HCT116 (cell line): ENCODE results near the gene IGFBP6. TPM values are rescaled to one million over a fixed set of nuclear protein-coding genes. Genes with fewer than 3 reads are reported as not detected.

Source experiments
- ATAC-seq: fragments of 200-7000 bp; cut with Tn5 transposase; 2 replicates; pipeline ENCODE4 v1.9.1; 2020; ENCODE audit warnings: mild to moderate bottlenecking, moderate library complexity
- BruUV-seq: library from RNA; stranded (reverse); fragments of 400-500 nt; replicated peaks from 2 replicates; lab custom pipeline; 2021; lab: Mats Ljungman, UMichigan
- CTCF ChIA-PET: fragments of 300-600 bp; sonication (Branson Sonifier 250); formaldehyde crosslinking; loops from one replicate; lab custom pipeline; 2021; ENCODE audit warnings: antibody characterized with exemption; lab: Charles Lee
- POLR2A ChIA-PET: fragments of 300-600, 350-600 bp; sonication (Branson Sonifier 250); formaldehyde crosslinking; loops from one replicate; lab custom pipeline; 2021; ENCODE audit warnings: antibody characterized with exemption; lab: Charles Lee
- RAD21 ChIA-PET, 2 experiments: fragments of 300-600 bp; sonication (Branson Sonifier 250); formaldehyde crosslinking; loops; one replicate each; lab custom pipeline; 2023; ENCODE audit warnings: low total read pairs in 2 of 2; ENCODE audit not compliant: uncharacterized antibody in 2 of 2, unreplicated experiment in 2 of 2, low non-redundant PET in 1 of 2; lab: Charles Lee
- DNase-seq: peaks from one replicate; pipeline ENCODE4 v3.0.0-alpha.2; 2010; ENCODE audit warnings: low read depth, low spot score
- H2AFZ ChIP-seq: fragments of 200-600 bp; shearing (Covaris generic), sonication (generic); 2 replicates; pipeline ENCODE4 v1.6.1; 2017; ENCODE audit warnings: low read depth, mixed run types, mixed read lengths, antibody characterized with exemption, low read length; ENCODE audit not compliant: poor library complexity, severe bottlenecking
- H3K27ac ChIP-seq: 2 replicates; pipeline ENCODE4 v1.5.1; 2012; ENCODE audit warnings: low read depth, low read length
- H3K27me3 ChIP-seq: fragments of 200-600 bp; sonication (generic); 2 replicates; pipeline ENCODE4 v1.6.1; 2016; ENCODE audit warnings: mixed run types, low read length, mixed read lengths; ENCODE audit not compliant: insufficient read depth
- H3K36me3 ChIP-seq, 2 experiments: fragments of 200-500 bp in 1 of 2; fragments of 200-600 bp in 1 of 2; sonication (Bioruptor generic) in 1 of 2; sonication (generic) in 1 of 2; 2 replicates each; pipeline versions ENCODE4 v1.5.1 to v1.6.1; 2014 to 2016; ENCODE audit warnings: low read length in 2 of 2, inconsistent platforms in 1 of 2, mixed read lengths in 1 of 2, mixed run types in 1 of 2; ENCODE audit not compliant: insufficient read depth in 2 of 2, control insufficient read depth in 1 of 2
- H3K4me1 ChIP-seq, 2 experiments: fragments of 200-600 bp in 1 of 2; sonication (generic) in 1 of 2; 2 replicates each; pipeline versions ENCODE4 v1.5.1 to v1.6.1; 2012 to 2017; ENCODE audit warnings: low read length in 2 of 2, inconsistent platforms in 1 of 2, mild to moderate bottlenecking in 1 of 2, mixed read lengths in 1 of 2, mixed run types in 1 of 2, moderate library complexity in 1 of 2; ENCODE audit not compliant: insufficient read depth in 2 of 2, control insufficient read depth in 1 of 2
- H3K4me2 ChIP-seq: fragments of 200-600 bp; sonication (generic); 2 replicates; pipeline ENCODE4 v1.6.1; 2017; ENCODE audit warnings: mixed run types, low read length, mixed read lengths
- H3K4me3 ChIP-seq, 2 experiments: fragments of 200-600 bp in 1 of 2; sonication (generic) in 1 of 2; replicated peaks in 1 of 2; 2 replicates each; pipeline ENCODE4 v1.5.1; 2011 to 2016; ENCODE audit warnings: low read length in 2 of 2, control low read depth in 1 of 2, low read depth in 1 of 2, mild to moderate bottlenecking in 1 of 2, mixed read lengths in 1 of 2, mixed run types in 1 of 2
- H3K79me2 ChIP-seq: fragments of 200-600 bp; sonication (generic); 2 replicates; pipeline ENCODE4 v1.6.1; 2017; ENCODE audit warnings: mild to moderate bottlenecking, mixed run types, low read length, moderate library complexity, mixed read lengths; ENCODE audit not compliant: insufficient read depth
- H3K9ac ChIP-seq: fragments of 200-600 bp; sonication (generic); 2 replicates; pipeline ENCODE4 v1.6.1; 2016; ENCODE audit warnings: low read length, mixed read lengths
- H3K9me2 ChIP-seq: fragments of 200-600 bp; sonication (generic), shearing (Covaris generic); 2 replicates; pipeline ENCODE4 v1.6.1; 2017; ENCODE audit warnings: mixed run types, mild to moderate bottlenecking, moderate library complexity; ENCODE audit not compliant: insufficient read depth
- H3K9me3 ChIP-seq, 2 experiments: fragments of 200-500 bp in 1 of 2; fragments of 200-600 bp in 1 of 2; sonication (Bioruptor generic) in 1 of 2; sonication (generic) in 1 of 2; 2 replicates each; pipeline ENCODE4 v1.6.1; 2014 to 2017; ENCODE audit warnings: low read length in 2 of 2, mixed read lengths in 2 of 2, inconsistent platforms in 1 of 2, low read depth in 1 of 2, mild to moderate bottlenecking in 1 of 2, mixed run types in 1 of 2, moderate library complexity in 1 of 2; ENCODE audit not compliant: control insufficient read depth in 1 of 2, insufficient read depth in 1 of 2
- H4K20me1 ChIP-seq: fragments of 200-600 bp; sonication (generic), shearing (Covaris generic); 2 replicates; pipeline ENCODE4 v1.6.1; 2017; ENCODE audit warnings: mixed run types, mild to moderate bottlenecking, moderate library complexity; ENCODE audit not compliant: insufficient read depth
- CBX3 ChIP-seq: IDR thresholded peaks from 2 replicates; pipeline ENCODE4 v1.6.1; 2012; ENCODE audit warnings: low read depth
- CEBPB ChIP-seq: IDR thresholded peaks from 2 replicates; pipeline ENCODE4 v1.6.1; 2012; ENCODE audit warnings: low read depth
- CTCF ChIP-seq, 3 experiments: fragments of 200-600 bp in 1 of 3; sonication (generic) in 1 of 3; IDR thresholded peaks in 2 of 3; conservative IDR thresholded peaks in 1 of 3; 2 replicates each; pipeline ENCODE4 v1.5.1; 2012 to 2017; ENCODE audit warnings: low read depth in 2 of 3, low read length in 2 of 3, antibody characterized with exemption in 1 of 3, borderline replicate concordance in 1 of 3, control low read depth in 1 of 3, mild to moderate bottlenecking in 1 of 3, mixed read lengths in 1 of 3, mixed run types in 1 of 3, moderate library complexity in 1 of 3; ENCODE audit not compliant: insufficient read depth in 1 of 3
- EGR1 ChIP-seq: IDR thresholded peaks from 2 replicates; pipeline ENCODE4 v1.6.1; 2012; ENCODE audit warnings: low read depth
- ELF1 ChIP-seq: IDR thresholded peaks from 2 replicates; pipeline ENCODE4 v1.6.1; 2012; ENCODE audit warnings: low read depth, borderline replicate concordance
- EZH2 ChIP-seq: fragments of 200-600 bp; sonication (generic); IDR thresholded peaks from 2 replicates; pipeline ENCODE4 v1.6.1; 2017; ENCODE audit warnings: antibody characterized with exemption, mixed run types
- EZH2phosphoT487 ChIP-seq: fragments of 200-600 bp; IDR thresholded peaks from 2 replicates; pipeline ENCODE4 v1.6.1; 2018; ENCODE audit warnings: antibody characterized with exemption, borderline replicate concordance
- FOSL1 ChIP-seq: IDR thresholded peaks from 2 replicates; pipeline ENCODE4 v1.6.1; 2012; ENCODE audit warnings: low read depth
- POLR2AphosphoS5 ChIP-seq: IDR thresholded peaks from 2 replicates; pipeline ENCODE4 v1.6.1; 2011; ENCODE audit warnings: mild to moderate bottlenecking, low read depth, low read length, moderate library complexity
- RAD21 ChIP-seq: IDR thresholded peaks from 2 replicates; pipeline ENCODE4 v1.6.1; 2012; ENCODE audit warnings: low read depth, mild to moderate bottlenecking
- REST ChIP-seq: IDR thresholded peaks from 2 replicates; pipeline ENCODE4 v1.6.1; 2012; ENCODE audit warnings: low read depth
- SIN3A ChIP-seq: IDR thresholded peaks from 2 replicates; pipeline ENCODE4 v1.6.1; 2012; ENCODE audit warnings: low read depth
- SP1 ChIP-seq: IDR thresholded peaks from 2 replicates; pipeline ENCODE4 v1.6.1; 2012; ENCODE audit warnings: low read depth
- SRF ChIP-seq: IDR thresholded peaks from 2 replicates; pipeline ENCODE4 v1.6.1; 2012; ENCODE audit warnings: low read depth
- TCF7L2 ChIP-seq: IDR thresholded peaks from 2 replicates; pipeline ENCODE4 v1.7.0; 2011; ENCODE audit warnings: borderline replicate concordance, inconsistent platforms; ENCODE audit not compliant: insufficient read depth, insufficient read length; ENCODE audit errors: extremely low read depth
- ZBTB33 ChIP-seq: IDR thresholded peaks from 2 replicates; pipeline ENCODE4 v1.6.1; 2011; ENCODE audit warnings: mild to moderate bottlenecking, low read length, moderate library complexity; ENCODE audit not compliant: insufficient replicate concordance; ENCODE audit errors: extremely low read depth
- ZFX ChIP-seq: fragments of 450-650 bp; IDR thresholded peaks from 2 replicates; pipeline ENCODE4 v1.6.1; 2017
- ZNF274 ChIP-seq: fragments of 200-500 bp; sonication (Bioruptor generic); IDR thresholded peaks from 2 replicates; pipeline ENCODE4 v1.6.1; 2014; ENCODE audit warnings: mild to moderate bottlenecking, low read depth, low read length, inconsistent platforms
- intact Hi-C: fragments of 100-400 bp; cut with micrococcal nuclease; formaldehyde crosslinking; loops from 2 replicates; pipeline ENCODE4 v1.10.0; 2022
- total RNA-seq: library from RNA; stranded (reverse); gene quantifications from one replicate; pipeline ENCODE4 v1.2.1, GENCODE V29; 2021; ENCODE audit not compliant: unreplicated experiment

IGFBP6 gene
- total RNA-seq, 1 experiment from 2014 or later = 83.4 TPM

- peaks cover 25 to 43% of the 10 kb centered on the region in 2 experiments for H3K4me1 ChIP-seq
- peaks cover 3% of the 10 kb centered on the region; the same call in 1 of the 2 replicates for H4K20me1 ChIP-seq
- 0 out of 2 replicates have a peak overlapping the region, but pooled peaks have one; percentile 39 for H3K9ac ChIP-seq
- no peaks in the 10 kb centered on the region for H3K9me3 ChIP-seq
- no peak for DNase-seq
- intact Hi-C loops = loop anchor here (10.0 kb wide), 1 partner anchor 223 kb away; no protein-coding TSS in a partner anchor
- no peaks in the 10 kb centered on the region for H3K27me3 ChIP-seq
- BruUV-seq = no TSS peak
- H3K9me2 ChIP-seq = no peaks in the 10 kb centered on the region
- no peak for ATAC-seq
- no peak overlapping the region for H2AFZ ChIP-seq
- peak overlapping the region; percentile 45; the same call in 1 of the 2 replicates for H3K27ac ChIP-seq
- H3K36me3 ChIP-seq = peaks cover 3 to 25% of the 10 kb centered on the region in 2 experiments; a peak in 3 of 4 replicates
- ChIA-PET CTCF (interaction anchor here (0.8 to 1.7 kb wide), 16 partner anchors 8 to 178 kb away, joined by 3 to 20 read pairs (median 5); partner anchors contain the start of gene SPRYD3), POLR2A (interaction anchor here (0.9 to 1.9 kb wide), 8 partner anchors 8 to 92 kb away, joined by 3 to 8 read pairs (median 4); partner anchors contain the start of gene SPRYD3), RAD21 (interaction anchor here (1.0 to 1.3 kb wide), 5 partner anchors 14 to 177 kb away, joined by 3 to 7 read pairs (median 5); no protein-coding TSS in a partner anchor)
- H3K4me2 ChIP-seq = peak overlapping the region; percentile 76
- H3K4me3 ChIP-seq = no peak overlapping the region
- H3K79me2 ChIP-seq = no peaks in the 10 kb centered on the region
- TF ChIP-seq ELF1 (no peak), CEBPB (no peak), TCF7L2 (no peak), ZFX (no peak), ZBTB33 (no peak), EZH2 (no peak), POLR2AphosphoS5 (no peak; the same call in 1 of the 2 replicates), EGR1 (no peak), SP1 (no peak), CBX3 (no peak), CTCF (IDR thresholded peaks at IDR 0.05 in 2 of 3, conservative IDR thresholded peaks at IDR 0.05 in 1 of 3; ENCODE audit: borderline replicate concordance in 1 of 3, insufficient read depth in 1 of 3, low read depth in 2 of 3, low read length in 2 of 3) (no peak), FOSL1 (no peak), EZH2phosphoT487 (no peak), SIN3A (no peak), ZNF274 (no peak), RAD21 (no peak), SRF (no peak), REST (no peak)
These were observed 35.2 kb upstream of the IGFBP6 start for GRCh38 chr12:53062011-53062961.
